D721Med (cell line): ENCODE results near the gene ERN1.

Experiments
- DNase-seq: peaks from one replicate; pipeline ENCODE4 v3.0.0; 2011; ENCODE audit warnings: low spot score; ENCODE audit not compliant: insufficient read length
- FAIRE-seq: peaks from 2 replicates; lab custom pipeline; 2011; peaks lifted over from hg19 to GRCh38; lab: Jason Lieb, UNC
- CTCF ChIP-seq: IDR thresholded peaks from 2 replicates; pipeline ENCODE4 v1.5.1; 2012; ENCODE audit warnings: mild to moderate bottlenecking, control low read depth; ENCODE audit not compliant: insufficient read depth; ENCODE audit errors: missing control alignments

Gene ERN1

GRCh38 chr17:64163468-64163867 is 33.5 kb upstream of the ERN1 start:
- no peak for TF ChIP-seq CTCF

GRCh38 chr17:64162554-64162953 is 32.6 kb upstream of the ERN1 start:
- no peak for DNase-seq
- no peak for FAIRE-seq
- no peak for TF ChIP-seq CTCF

More at GRCh38 chr17:64163468-64163867, 33.5 kb upstream of the ERN1 start:
- DNase-seq (no peak), FAIRE-seq (no peak)

GRCh38 chr17:64161380-64162176 is 31.6 kb upstream of the ERN1 start:
- no peak for TF ChIP-seq CTCF
- peak; percentile 41 for FAIRE-seq

GRCh38 chr17:64160378-64160777 is 30.4 kb upstream of the ERN1 start:
- FAIRE-seq (no peak), DNase-seq (no peak)
- TF ChIP-seq CTCF: no peak

More at GRCh38 chr17:64161380-64162176, 31.6 kb upstream of the ERN1 start:
- DNase-seq: no peak

GRCh38 chr17:64158831-64159590 is 29.1 kb upstream of the ERN1 start:
- FAIRE-seq: no peak
- no peak for DNase-seq
- no peak for TF ChIP-seq CTCF

- no peak for FAIRE-seq
- no peak for TF ChIP-seq CTCF
Measured at GRCh38 chr17:64158406-64158805, 28.5 kb upstream of the ERN1 start.

More at GRCh38 chr17:64158406-64158805, 28.5 kb upstream of the ERN1 start:
- no peak for DNase-seq
